NCI-H146 treated with DMSO at 0.1 percent for 48 hours (cell line): ENCODE data around the gene TMEM229B.

Experiments used
- DNase-seq: peaks from one replicate; lab custom pipeline; 2025; ENCODE audit not compliant: unreplicated experiment; lab: John Stamatoyannopoulos, UW

The TMEM229B gene

GRCh38 chr14:67426161-67426560 is 62.4 kb downstream of the TMEM229B start:
- DNase-seq = no peak

GRCh38 chr14:67425608-67426007 is 62.9 kb downstream of the TMEM229B start:
- no peak for DNase-seq

- DNase-seq = no peak
Measured at GRCh38 chr14:67424539-67424938, 64.0 kb downstream of the TMEM229B start.

- no peak for DNase-seq
Measured at GRCh38 chr14:67423424-67423823, 65.1 kb downstream of the TMEM229B start.

- DNase-seq = no peak
Measured at GRCh38 chr14:67421356-67422224, 66.9 kb downstream of the TMEM229B start.
